GM18520 (cell line): ENCODE data around the gene BRI3.
"Not testable (repeated sequence)": the region's sequence is repeated elsewhere in the genome, so short reads cannot be mapped to it uniquely, and the experiment has no call there.

ENCODE experiments used
- ATAC-seq: cut with Tn5 transposase; IDR thresholded peaks from one replicate; pipeline ENCODE4 v1.9.1; 2021; ENCODE audit not compliant: unreplicated experiment

The BRI3 gene

DNA sequence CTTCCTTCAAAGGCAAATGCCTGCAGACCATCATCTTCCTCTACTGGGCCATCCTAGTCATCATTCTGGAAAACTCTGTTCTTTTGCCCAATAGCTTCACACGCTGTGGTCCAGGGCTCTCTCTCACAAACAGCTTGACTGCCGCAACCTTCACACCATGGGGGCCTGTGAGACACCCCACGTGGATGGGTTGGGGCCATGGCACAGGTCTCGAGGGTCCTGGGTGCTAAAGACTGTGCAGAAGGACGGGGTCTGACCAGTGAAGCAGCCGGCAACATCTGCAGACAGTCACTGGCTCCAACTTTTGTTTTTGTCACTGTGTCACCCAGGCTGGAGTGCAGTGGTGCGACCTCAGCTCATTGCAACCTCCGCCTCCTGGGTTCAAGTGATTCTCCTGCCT, 28.1 kb downstream of the BRI3 start:
- ATAC-seq = no peak

- no peak for ATAC-seq
Observed at GRCh38 chr7:98312201-98312600, 30.7 kb downstream of the BRI3 start.

GRCh38 chr7:98314469-98314868, 33.0 kb downstream of the BRI3 start:
- no peak for ATAC-seq

GRCh38 chr7:98315318-98315993, 34.0 kb downstream of the BRI3 start:
- peak; percentile 70 for ATAC-seq

- not testable (repeated sequence) for ATAC-seq
Observed at GRCh38 chr7:98315994-98316527, 34.6 kb downstream of the BRI3 start.

- ATAC-seq = no peak
Observed at GRCh38 chr7:98317366-98318040, 36.0 kb downstream of the BRI3 start.

DNA sequence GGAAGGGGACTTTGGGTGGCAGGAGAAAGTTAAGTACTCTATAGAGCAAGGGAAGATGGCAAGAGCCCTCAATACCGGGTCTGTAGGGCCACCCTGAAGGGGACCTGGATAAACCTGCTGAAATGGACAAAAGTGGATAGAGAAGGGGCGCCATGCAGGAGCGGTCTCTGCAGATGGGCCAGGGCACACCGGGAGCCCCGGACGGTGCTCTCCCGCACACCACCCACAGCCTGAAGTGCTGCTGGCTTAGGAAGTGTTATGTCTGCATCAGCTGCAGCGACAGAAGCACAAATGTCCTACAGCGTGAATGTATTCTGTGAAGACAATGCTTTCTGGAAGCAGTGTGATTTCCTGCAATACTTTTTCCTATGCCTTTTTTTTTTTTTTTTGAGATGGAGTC, 37.7 kb downstream of the BRI3 start:
- ATAC-seq = no peak

- ATAC-seq = no peak
Observed at GRCh38 chr7:98321301-98321700, 39.8 kb downstream of the BRI3 start.

DNA sequence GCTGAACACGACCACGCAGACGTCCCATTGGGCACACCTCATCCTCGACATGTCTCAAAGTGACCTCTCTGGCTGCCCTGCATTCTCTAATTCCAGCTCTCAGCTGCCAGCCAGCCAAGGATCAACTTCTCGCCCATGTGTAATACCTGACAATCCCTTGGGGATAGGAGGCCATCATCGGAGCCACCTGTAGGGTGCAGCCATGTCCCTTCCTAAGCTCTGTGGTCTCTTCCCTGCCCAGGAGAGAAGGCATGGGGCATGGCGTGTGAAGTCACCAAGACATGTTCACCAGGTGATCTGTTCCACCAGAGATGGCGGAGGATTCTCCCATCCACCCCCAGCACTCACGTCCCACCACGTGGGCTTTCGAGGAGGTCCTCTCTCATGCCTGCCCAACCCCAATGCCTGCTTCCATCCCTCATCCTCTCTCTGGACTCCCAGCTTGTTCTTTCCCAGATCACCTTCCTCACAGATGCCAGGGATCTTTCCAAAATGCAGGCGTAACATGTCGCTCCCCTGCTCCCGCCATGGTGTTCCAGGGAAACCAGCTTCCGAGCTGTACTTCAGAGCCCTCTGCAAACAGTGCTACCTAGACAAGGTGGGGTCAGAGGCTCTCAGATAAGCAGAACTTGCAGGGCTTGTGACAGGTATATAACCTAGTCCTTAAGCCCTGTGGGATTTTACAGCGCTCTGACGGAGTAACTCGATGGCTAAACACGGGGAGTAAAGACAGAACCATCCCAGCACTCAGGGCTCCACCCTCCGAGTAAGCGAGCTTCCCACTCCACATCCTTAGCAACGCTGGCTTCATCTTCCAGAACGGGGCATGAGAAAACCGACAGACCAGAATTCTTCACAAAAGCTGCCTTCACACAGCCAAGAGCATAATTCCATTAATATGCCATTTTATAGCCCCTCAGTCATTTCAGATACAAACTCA, 41.1 kb downstream of the BRI3 start:
- ATAC-seq = no peak

DNA sequence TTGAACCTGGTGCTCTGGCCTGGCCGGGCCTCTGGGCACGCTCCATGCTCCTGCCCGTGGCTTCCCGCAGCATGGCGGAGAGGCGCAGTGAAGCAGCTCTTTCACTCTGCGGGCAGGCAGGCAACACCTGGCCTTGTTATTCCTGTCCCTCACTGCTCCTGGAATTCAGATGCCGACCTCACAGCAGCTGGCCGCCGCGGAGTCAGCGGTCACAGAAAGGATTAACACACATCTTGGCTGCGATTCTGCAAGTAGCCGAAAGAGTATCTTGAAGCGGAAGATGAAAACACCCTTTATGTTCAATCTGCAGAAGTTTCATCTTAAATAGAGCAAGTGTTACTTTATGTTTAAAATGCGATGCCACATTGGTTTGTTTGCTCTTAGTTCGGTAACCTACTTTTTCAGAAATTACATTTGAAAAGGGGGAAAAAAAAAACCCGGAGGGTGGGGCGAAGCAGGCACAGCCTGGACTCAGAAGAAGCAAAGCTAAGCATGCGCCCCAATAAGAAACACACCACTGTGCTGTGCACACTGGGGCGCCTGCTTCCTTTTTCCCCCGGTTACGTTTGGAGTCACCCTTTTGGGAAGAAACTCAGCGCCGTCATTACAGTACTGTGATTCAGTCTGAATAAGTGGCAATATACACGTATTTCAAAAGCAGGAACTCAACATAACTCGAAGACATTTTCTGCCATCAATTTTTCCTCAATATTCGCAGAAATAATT, 42.3 kb downstream of the BRI3 start:
- no peak for ATAC-seq

- no peak for ATAC-seq
Observed at GRCh38 chr7:98324782-98325181, 43.3 kb downstream of the BRI3 start.

DNA sequence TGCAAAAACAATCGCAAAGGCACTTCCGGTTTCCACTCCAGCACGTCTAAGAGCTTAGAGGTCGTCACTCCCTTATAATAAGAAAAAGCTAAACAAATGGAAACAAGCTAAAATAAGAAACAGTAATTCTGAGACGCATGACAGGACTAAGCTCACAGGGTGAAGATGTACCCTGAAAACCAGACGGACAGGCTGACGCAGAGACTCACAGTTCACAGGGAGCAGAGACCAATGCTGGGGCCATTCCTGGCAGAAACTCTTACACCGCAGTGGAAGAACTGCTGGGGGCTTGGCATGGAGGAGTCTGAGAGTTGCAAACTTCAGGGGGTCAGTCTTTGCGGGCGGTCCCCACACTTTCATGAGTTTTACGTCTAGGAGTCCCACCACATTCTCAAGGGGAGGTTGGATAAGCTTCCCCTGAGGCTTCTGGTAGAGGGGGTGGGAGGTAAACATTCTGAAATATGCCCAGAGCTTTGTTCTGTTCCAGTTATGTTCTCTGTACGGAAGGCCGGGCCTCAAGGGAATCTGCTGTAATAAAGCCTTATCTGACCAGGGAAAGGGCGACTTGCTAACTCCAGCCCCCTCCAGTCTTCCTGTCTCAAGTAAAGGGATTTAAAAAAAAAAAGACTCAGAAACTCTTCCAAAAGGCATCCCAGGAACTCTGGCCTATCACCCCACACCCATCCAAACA, 47.8 kb downstream of the BRI3 start:
- no peak for ATAC-seq

DNA sequence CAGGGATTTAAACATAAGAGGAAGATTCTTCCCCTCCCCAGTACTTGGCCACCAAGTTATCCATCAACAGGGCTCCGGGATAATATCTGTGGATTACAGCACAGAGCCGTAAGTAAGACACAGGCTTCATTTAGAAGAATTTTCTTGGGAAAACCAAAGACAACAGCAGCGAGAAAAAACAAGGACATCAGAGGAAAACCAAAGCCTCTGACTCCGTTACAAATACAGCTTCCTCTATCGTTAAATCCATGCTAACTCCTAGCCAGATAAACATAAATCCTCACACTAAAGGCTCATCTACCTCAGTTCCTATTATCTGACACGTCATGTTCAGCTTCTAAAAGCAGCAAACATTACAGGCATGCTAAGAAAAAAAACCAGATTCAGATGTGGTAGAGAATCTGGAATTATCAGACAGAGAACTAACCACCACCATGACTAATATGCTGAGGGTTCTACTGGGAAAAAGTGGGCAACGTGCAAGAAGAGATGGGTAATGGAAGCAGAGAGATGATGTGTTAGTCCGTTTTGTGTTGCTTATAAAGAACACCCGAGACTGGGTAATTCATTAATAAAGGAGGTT, 48.4 kb downstream of the BRI3 start:
- no peak for ATAC-seq

DNA sequence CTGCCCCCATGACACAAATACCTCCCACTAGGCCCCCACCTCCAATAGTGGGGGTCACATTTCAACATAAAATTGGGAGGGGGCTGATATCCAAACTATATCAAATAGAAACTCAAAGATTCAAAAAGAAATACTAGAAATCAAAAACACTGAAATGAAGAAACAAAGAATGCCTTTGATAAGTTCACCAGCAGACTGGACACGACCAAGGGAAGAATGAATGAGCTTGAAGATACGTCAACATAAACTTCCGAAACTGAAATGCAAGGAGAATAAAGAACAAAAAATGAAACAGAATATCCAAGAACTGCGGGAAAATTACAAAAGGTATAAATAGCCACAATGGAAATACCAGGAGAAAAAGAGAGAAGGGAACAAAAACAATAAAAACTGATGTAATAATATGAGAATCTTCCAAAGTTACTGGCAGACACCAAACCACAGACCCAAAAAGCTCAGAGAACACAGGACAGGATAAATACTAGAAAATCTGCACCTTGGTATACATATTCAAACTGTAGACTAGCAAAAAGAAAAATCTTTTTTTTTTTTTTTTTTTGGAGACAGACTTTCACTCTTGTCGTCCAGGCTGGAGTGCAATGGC, 49.5 kb downstream of the BRI3 start:
- ATAC-seq = no peak

DNA sequence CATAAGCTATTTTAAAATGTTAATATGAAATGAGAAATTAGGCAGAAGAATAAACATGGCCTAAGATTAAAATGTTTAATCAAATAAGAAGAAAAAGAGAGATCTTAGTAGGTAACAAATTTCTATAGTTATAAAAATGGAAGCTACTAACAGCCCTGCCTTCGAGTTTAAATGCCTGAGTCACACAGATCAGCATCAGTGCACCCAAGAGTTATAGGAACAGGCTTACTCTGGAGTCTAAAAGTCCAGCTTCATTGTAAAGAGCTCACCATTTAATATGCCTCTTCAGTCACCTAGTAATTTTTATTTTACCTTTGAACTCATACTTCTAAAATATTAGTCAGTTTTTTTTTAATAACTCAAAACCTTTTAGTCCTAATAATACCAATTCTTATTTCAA, 52.6 kb downstream of the BRI3 start:
- ATAC-seq = no peak

GRCh38 chr7:98335411-98335977, 54.0 kb downstream of the BRI3 start:
- ATAC-seq = no peak

GRCh38 chr7:98338441-98338840, 57.0 kb downstream of the BRI3 start:
- ATAC-seq = no peak

DNA sequence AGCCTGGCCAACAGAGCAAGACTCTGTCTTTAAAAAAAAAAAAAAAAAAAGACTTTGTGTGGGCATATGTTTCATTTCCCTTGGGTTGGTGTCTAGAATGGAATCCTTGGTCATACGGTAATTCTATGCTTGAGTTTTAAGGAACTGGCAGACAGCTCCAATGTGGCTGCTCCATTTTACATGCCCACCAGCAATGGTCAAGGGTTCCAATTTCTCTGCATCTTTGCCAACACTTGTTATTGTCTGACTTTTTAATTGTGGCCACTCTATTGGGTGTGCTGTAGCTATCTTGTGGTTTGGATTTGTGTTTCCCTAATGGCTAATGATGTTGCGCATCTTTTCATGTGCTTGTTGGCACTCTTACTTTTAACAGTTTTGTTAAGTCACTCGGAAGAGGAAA, 57.6 kb downstream of the BRI3 start:
- ATAC-seq = no peak

DNA sequence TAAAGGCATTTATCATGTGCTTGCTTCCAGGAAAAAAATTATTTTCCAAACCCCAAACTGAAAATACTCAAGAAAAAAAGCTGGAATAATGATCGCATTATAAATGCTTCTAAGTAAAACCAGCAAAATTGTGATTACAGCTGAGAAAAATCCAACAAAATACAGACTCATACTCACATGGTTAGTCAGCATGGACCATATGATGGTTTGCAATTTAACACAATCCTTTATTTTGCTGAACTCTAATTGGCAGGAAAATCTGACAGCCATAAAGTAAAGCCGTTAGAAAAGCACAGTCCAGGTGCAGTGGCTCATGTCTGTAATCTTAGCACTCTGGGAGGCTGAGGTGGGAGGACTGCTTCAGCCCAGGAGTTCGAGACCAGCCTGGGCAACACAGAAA, 59.6 kb downstream of the BRI3 start:
- no peak for ATAC-seq
